ENCODE measurements around the gene ALG9. TPM values are rescaled to one million over a fixed set of nuclear protein-coding genes. Genes with fewer than 3 reads are reported as not detected.

The ALG9 gene
- total and polyA plus RNA-seq, 2 of the 4 experiments (the other 2 are of a cell fraction), result 20.7 to 35.7 TPM

GRCh38 chr11:111836162-111836561 is 35.2 kb downstream of the ALG9 start:
- H3K27ac ChIP-seq (ENCODE audit: insufficient read depth, low read length), result no peak overlapping the region
- dilution Hi-C loops (cut with HindIII; ENCODE audit: low sequenced_read_pairs, unreplicated experiment) (no loop called here), intact Hi-C loops (cut with micrococcal nuclease) (no loop called here), in situ Hi-C loops (cut with MboI; ENCODE audit: low sequenced_read_pairs) (no loop called here)
- H3K9me3 ChIP-seq (ENCODE audit: control insufficient read depth, insufficient read depth, low read length), result no peaks in the 10 kb centered on the region
- ATAC-seq (ENCODE audit: low read depth) (no peak), DNase-seq (no peak)
- POLR2A ChIA-PET (ENCODE audit: unreplicated experiment), result no interaction called here
- H3K4me3 ChIP-seq (ENCODE audit: insufficient read depth, low read depth, low read length), result no peak overlapping the region
- H4K8ac ChIP-seq (ENCODE audit: low read depth in 2 of 2, low read length in 2 of 2), result no peak overlapping the region
- H2AFZ ChIP-seq (replicated peaks; ENCODE audit: low read length, poor library complexity), result no peak overlapping the region
- no peak overlapping the region for H3K18ac ChIP-seq (ENCODE audit: low read depth, low read length)
- no peak overlapping the region for H3K56ac ChIP-seq (ENCODE audit: extremely low read depth, insufficient read depth, low read length)
- H2AK9ac ChIP-seq (replicated peaks; ENCODE audit: low read depth, low read length, poor library complexity), result no peak overlapping the region
- no peak overlapping the region for H2BK5ac ChIP-seq (ENCODE audit: low read depth, low read length, poor library complexity, severe bottlenecking)
- CTCF ChIA-PET, result no interaction called here
- no peak overlapping the region for H4K91ac ChIP-seq (ENCODE audit: insufficient read depth, low read depth, low read length)
- no peak overlapping the region for H3K4me2 ChIP-seq (ENCODE audit: low read depth, low read length)
- peaks cover 11% of the 10 kb centered on the region for H3K36me3 ChIP-seq (ENCODE audit: control insufficient read depth, insufficient read depth, low read length)
- H2AK5ac ChIP-seq (ENCODE audit: low read depth, low read length), result no peak overlapping the region
- H4K20me1 ChIP-seq (ENCODE audit: insufficient read depth, low read length), result no peaks in the 10 kb centered on the region
- no peaks in the 10 kb centered on the region for H3K9me1 ChIP-seq (ENCODE audit: insufficient read depth, low read length)
- no peak overlapping the region for H2BK20ac ChIP-seq (ENCODE audit: low read depth, low read length)
- WGBS, 2 experiments (ENCODE audit: extremely low coverage in 2 of 2, insufficient read length in 1 of 2), result no CpG with 5 or more reads among the region's 1 CpG
- no peak overlapping the region for H2BK120ac ChIP-seq (ENCODE audit: low read depth, low read length)
- no peaks in the 10 kb centered on the region for H3K27me3 ChIP-seq (ENCODE audit: control insufficient read depth, insufficient read depth, low read length)
- no peaks in the 10 kb centered on the region for H3K79me1 ChIP-seq (ENCODE audit: low read depth in 1 of 2, low read length in 2 of 2)
- TF ChIP-seq CHD1 (IDR thresholded peaks at IDR 0.05; ENCODE audit: low read depth, low read length) (no peak), SMC3 (IDR thresholded peaks at IDR 0.05; ENCODE audit: low read depth, low read length) (no peak), CEBPB (IDR thresholded peaks at IDR 0.05; ENCODE audit: low read depth, low read length) (no peak), POLR2A (IDR thresholded peaks at IDR 0.05; ENCODE audit: low read depth, low read length) (no peak), NFE2L2 (IDR thresholded peaks at IDR 0.05; ENCODE audit: low read depth, low read length) (no peak), MAFK (IDR thresholded peaks at IDR 0.05; ENCODE audit: low read depth, low read length) (no peak), MAZ (IDR thresholded peaks at IDR 0.05; ENCODE audit: borderline replicate concordance, low read depth, low read length) (no peak), RAD21 (IDR thresholded peaks at IDR 0.05; ENCODE audit: low read length) (no peak), MXI1 (IDR thresholded peaks at IDR 0.05; ENCODE audit: borderline replicate concordance, low read depth, low read length) (no peak), RCOR1 (IDR thresholded peaks at IDR 0.05; ENCODE audit: insufficient replicate concordance, low read length) (no peak), RFX5 (IDR thresholded peaks at IDR 0.05; ENCODE audit: low read depth, low read length) (no peak), FOS (IDR thresholded peaks at IDR 0.05; ENCODE audit: low read depth, low read length) (no peak), USF2 (IDR thresholded peaks at IDR 0.05; ENCODE audit: low read depth, low read length) (no peak), BHLHE40 (IDR thresholded peaks at IDR 0.05; ENCODE audit: low read depth, low read length) (no peak)
- TF ChIP-seq, protein P1, sequence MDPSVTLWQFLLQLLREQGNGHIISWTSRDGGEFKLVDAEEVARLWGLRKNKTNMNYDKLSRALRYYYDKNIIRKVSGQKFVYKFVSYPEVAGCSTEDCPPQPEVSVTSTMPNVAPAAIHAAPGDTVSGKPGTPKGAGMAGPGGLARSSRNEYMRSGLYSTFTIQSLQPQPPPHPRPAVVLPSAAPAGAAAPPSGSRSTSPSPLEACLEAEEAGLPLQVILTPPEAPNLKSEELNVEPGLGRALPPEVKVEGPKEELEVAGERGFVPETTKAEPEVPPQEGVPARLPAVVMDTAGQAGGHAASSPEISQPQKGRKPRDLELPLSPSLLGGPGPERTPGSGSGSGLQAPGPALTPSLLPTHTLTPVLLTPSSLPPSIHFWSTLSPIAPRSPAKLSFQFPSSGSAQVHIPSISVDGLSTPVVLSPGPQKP (IDR thresholded peaks at IDR 0.05; ENCODE audit: borderline replicate concordance, low read depth, low read length), result no peak
- TF ChIP-seq, protein P2, sequence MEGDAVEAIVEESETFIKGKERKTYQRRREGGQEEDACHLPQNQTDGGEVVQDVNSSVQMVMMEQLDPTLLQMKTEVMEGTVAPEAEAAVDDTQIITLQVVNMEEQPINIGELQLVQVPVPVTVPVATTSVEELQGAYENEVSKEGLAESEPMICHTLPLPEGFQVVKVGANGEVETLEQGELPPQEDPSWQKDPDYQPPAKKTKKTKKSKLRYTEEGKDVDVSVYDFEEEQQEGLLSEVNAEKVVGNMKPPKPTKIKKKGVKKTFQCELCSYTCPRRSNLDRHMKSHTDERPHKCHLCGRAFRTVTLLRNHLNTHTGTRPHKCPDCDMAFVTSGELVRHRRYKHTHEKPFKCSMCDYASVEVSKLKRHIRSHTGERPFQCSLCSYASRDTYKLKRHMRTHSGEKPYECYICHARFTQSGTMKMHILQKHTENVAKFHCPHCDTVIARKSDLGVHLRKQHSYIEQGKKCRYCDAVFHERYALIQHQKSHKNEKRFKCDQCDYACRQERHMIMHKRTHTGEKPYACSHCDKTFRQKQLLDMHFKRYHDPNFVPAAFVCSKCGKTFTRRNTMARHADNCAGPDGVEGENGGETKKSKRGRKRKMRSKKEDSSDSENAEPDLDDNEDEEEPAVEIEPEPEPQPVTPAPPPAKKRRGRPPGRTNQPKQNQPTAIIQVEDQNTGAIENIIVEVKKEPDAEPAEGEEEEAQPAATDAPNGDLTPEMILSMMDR (conservative IDR thresholded peaks at IDR 0.05; ENCODE audit: low read depth, low read length), result no peak
- H2BK15ac ChIP-seq (ENCODE audit: low read depth, low read length), result no peak overlapping the region
- H4K5ac ChIP-seq (ENCODE audit: low read depth, low read length), result no peak overlapping the region
- H3K4me1 ChIP-seq (ENCODE audit: control insufficient read depth, insufficient read depth, low read length), result peaks cover 4% of the 10 kb centered on the region; the same call in 1 of the 2 replicates
- no peak overlapping the region for H3K23ac ChIP-seq (ENCODE audit: low read depth, low read length)
- H3K9ac ChIP-seq (ENCODE audit: low read depth, low read length), result no peak overlapping the region
- no TSS peak for BruUV-seq (replicated peaks)
- H3K14ac ChIP-seq (replicated peaks; ENCODE audit: low read depth, low read length), result no peak overlapping the region
- H3K4ac ChIP-seq (ENCODE audit: low read depth, low read length), result no peak overlapping the region
